ENCODE results near the gene LAT. TPM values are rescaled to one million over a fixed set of nuclear protein-coding genes. Genes with fewer than 3 reads are reported as not detected.
"Not testable (repeated sequence)": the region's sequence is repeated elsewhere in the genome, so short reads cannot be mapped to it uniquely, and the experiment has no call there.

LAT gene
- total and polyA plus RNA-seq, 2 of the 13 experiments (the other 11 are each of a cell fraction or from before 2014, with no cell fraction given): 2.0 to 3.0 TPM

- DNase-seq (ENCODE audit: low spot score) (no peak), ATAC-seq (no peak), FAIRE-seq (no peak)
- H4K20me1 ChIP-seq (ENCODE audit: insufficient read depth, low read length): no peaks in the 10 kb centered on the region
- H3K27me3 ChIP-seq (ENCODE audit: control insufficient read depth in 1 of 2, insufficient read depth in 2 of 2, low read length in 2 of 2): no peaks in the 10 kb centered on the region
- no peak overlapping the region for H3K4me2 ChIP-seq (ENCODE audit: low read depth, low read length)
- CTCF ChIA-PET (ENCODE audit: low intra/inter-chr PET ratio, low total read pairs): no interaction called here
- POLR2A ChIA-PET: no interaction called here
- peaks cover 12 to 26% of the 10 kb centered on the region in 2 experiments for H3K36me3 ChIP-seq (replicated peaks in 1 of 2; ENCODE audit: control insufficient read depth in 1 of 2, insufficient read depth in 2 of 2, low read length in 2 of 2)
- no peak overlapping the region for H3K4me3 ChIP-seq (replicated peaks in 1 of 3; ENCODE audit: insufficient read depth in 1 of 3, low read depth in 2 of 3, low read length in 3 of 3)
- H3K4me1 ChIP-seq (ENCODE audit: insufficient read depth, low read length): no peaks in the 10 kb centered on the region
- in situ Hi-C loops (cut with HindIII; ENCODE audit: extremely low pct_ligation_motif_present, low pct_unique_long_range_greater_than_20kb): no loop called here
- WGBS (ENCODE audit: low lambda C conversion rate): 92% methylated on average over 4 of the region's 4 CpGs
- TF ChIP-seq ZNF121 (CRISPR knock-in tag; IDR thresholded peaks at IDR 0.05) (peak; percentile 34; the same call in 1 of the 2 replicates), ZNF780A (CRISPR knock-in tag; IDR thresholded peaks at IDR 0.05) (no peak)
- intact Hi-C loops (cut with micrococcal nuclease; ENCODE audit: unreplicated experiment): no loop called here
- H3K9me3 ChIP-seq (ENCODE audit: low read length): no peaks in the 10 kb centered on the region
- no peak overlapping the region for H2AFZ ChIP-seq (ENCODE audit: low read length)
- H3K79me2 ChIP-seq (ENCODE audit: insufficient read depth, low read length): no peaks in the 10 kb centered on the region
- H3K27ac ChIP-seq (ENCODE audit: extremely low read length, insufficient read depth, low read length): no peak overlapping the region
- no peak overlapping the region for H3K9ac ChIP-seq (ENCODE audit: insufficient read depth, low read depth, low read length)
- no TSS peak for BruUV-seq (replicated peaks)
Measured at GRCh38 chr16:28967156-28967555, 17.7 kb upstream of the LAT start.

- FAIRE-seq; POLR2A ChIA-PET; H3K79me2 ChIP-seq (ENCODE audit: insufficient read depth, low read length); H3K27me3 ChIP-seq (ENCODE audit: control insufficient read depth in 1 of 2, insufficient read depth in 2 of 2, low read length in 2 of 2); intact Hi-C loops (cut with micrococcal nuclease; ENCODE audit: unreplicated experiment); in situ Hi-C loops (cut with HindIII; ENCODE audit: extremely low pct_ligation_motif_present, low pct_unique_long_range_greater_than_20kb); H4K20me1 ChIP-seq (ENCODE audit: insufficient read depth, low read length); H3K36me3 ChIP-seq (replicated peaks in 1 of 2; ENCODE audit: control insufficient read depth in 1 of 2, insufficient read depth in 2 of 2, low read length in 2 of 2); DNase-seq (ENCODE audit: low spot score); ATAC-seq; BruUV-seq (replicated peaks); H3K4me2 ChIP-seq (ENCODE audit: low read depth, low read length); H3K9me3 ChIP-seq (ENCODE audit: low read length); H3K4me3 ChIP-seq (replicated peaks in 1 of 3; ENCODE audit: insufficient read depth in 1 of 3, low read depth in 2 of 3, low read length in 3 of 3); H2AFZ ChIP-seq (ENCODE audit: low read length); CTCF ChIA-PET (ENCODE audit: low intra/inter-chr PET ratio, low total read pairs); H3K9ac ChIP-seq (ENCODE audit: insufficient read depth, low read depth, low read length); H3K4me1 ChIP-seq (ENCODE audit: insufficient read depth, low read length); H3K27ac ChIP-seq (ENCODE audit: extremely low read length, insufficient read depth, low read length): not testable (repeated sequence)
- 31% methylated on average over 2 of the region's 2 CpGs for WGBS (ENCODE audit: low lambda C conversion rate)
- TF ChIP-seq ZNF121 (CRISPR knock-in tag; IDR thresholded peaks at IDR 0.05): peak; percentile 55
Measured at GRCh38 chr16:28969696-28970095, 15.2 kb upstream of the LAT start.

Measured in HepG2 (cell line).